ENCODE data around the gene SIVA1.

SIVA1 gene

GRCh38 chr14:104752735-104753527, at the start of gene SIVA1:
Gene SIVA1, plus strand, starts transcription at chr14:104753147. Its CDS starts 55 bp downstream, at chr14:104753202.
- ChIA-PET POLR2A (interaction anchor here (0.6 to 2.4 kb wide), 24 partner anchors 9 to 548 kb away, joined by 3 to 14 read pairs (median 4); partner anchors contain the start of gene CEP170B), CTCF (interaction anchor here (0.6 to 1.0 kb wide), 8 partner anchors 27 to 338 kb away, joined by 3 to 7 read pairs (median 3); partner anchors contain the start of gene ADSS1)
- H3K4me1 ChIP-seq (ENCODE audit: control insufficient read depth, insufficient read depth, low read length), result no peaks in the 10 kb centered on the region; the same call in 1 of the 2 replicates
- H3K36me3 ChIP-seq (ENCODE audit: control insufficient read depth in 2 of 2, insufficient read depth in 1 of 2, low read length in 2 of 2), result peaks cover 0 to 42% of the 10 kb centered on the region in 2 experiments; a peak in 1 of 3 replicates
- peak within 1 kb of the TSS; percentile 100 for H3K4me3 ChIP-seq (ENCODE audit: low read depth, low read length)
- H3K27ac ChIP-seq (ENCODE audit: extremely low read depth, low read depth, low read length), result peak within 1 kb of the TSS; percentile 92
- H3K9me3 ChIP-seq (ENCODE audit: control insufficient read depth, insufficient read depth, low read depth, low read length), result no peaks in the 10 kb centered on the region
- TF ChIP-seq ZBTB11 (tag by site-specific recombination; conservative IDR thresholded peaks at IDR 0.05; ENCODE audit: low read depth) (peak; percentile 50), ZNF10 (tag by site-specific recombination; IDR thresholded peaks at IDR 0.05) (peak; percentile 42; the same call in 1 of the 2 replicates), ZNF24 (tag by site-specific recombination; IDR thresholded peaks at IDR 0.05) (0 out of 2 replicates have a peak, but pooled peaks have one; percentile 11), TSHZ1 (tag by site-specific recombination; IDR thresholded peaks at IDR 0.05; ENCODE audit: borderline replicate concordance) (0 out of 2 replicates have a peak, but pooled peaks have one; percentile 27), ZNF701 (tag by site-specific recombination; IDR thresholded peaks at IDR 0.05) (no peak), YY2 (tag by site-specific recombination; IDR thresholded peaks at IDR 0.05) (peak; percentile 75), ZNF341 (tag by site-specific recombination; IDR thresholded peaks at IDR 0.05; ENCODE audit: low read depth) (peak; percentile 95), ZSCAN30 (tag by site-specific recombination; IDR thresholded peaks at IDR 0.05) (peak; percentile 89), KLF9 (tag by site-specific recombination; IDR thresholded peaks at IDR 0.05; ENCODE audit: low read depth) (peak; percentile 92), ZNF280D (tag by site-specific recombination; IDR thresholded peaks at IDR 0.05) (no peak), EGR2 (tag by site-specific recombination; IDR thresholded peaks at IDR 0.05; ENCODE audit: low read depth) (peak; percentile 95), FEZF1 (tag by site-specific recombination; IDR thresholded peaks at IDR 0.05) (no peak), HOXA7 (CRISPR knock-in tag; IDR thresholded peaks at IDR 0.05; ENCODE audit: borderline replicate concordance) (no peak), ZNF654 (tag by site-specific recombination; IDR thresholded peaks at IDR 0.05; ENCODE audit: low read depth) (no peak), ZNF148 (tag by site-specific recombination; IDR thresholded peaks at IDR 0.05; ENCODE audit: borderline replicate concordance) (no peak), YY1 (tag by site-specific recombination; IDR thresholded peaks at IDR 0.05) (peak; percentile 80; the same call in 1 of the 2 replicates), ZBTB48 (tag by site-specific recombination; IDR thresholded peaks at IDR 0.05) (peak; percentile 99), KLF8 (tag by site-specific recombination; IDR thresholded peaks at IDR 0.05) (peak; percentile 97), ZNF398 (tag by site-specific recombination; IDR thresholded peaks at IDR 0.05) (no peak), ZNF324 (tag by site-specific recombination; IDR thresholded peaks at IDR 0.05) (peak; percentile 81; the same call in 1 of the 2 replicates), ZNF19 (tag by site-specific recombination; IDR thresholded peaks at IDR 0.05; ENCODE audit: low read depth) (no peak)
